ENCODE results near the gene WNT9B. TPM values are rescaled to one million over a fixed set of nuclear protein-coding genes. Genes with fewer than 3 reads are reported as not detected.

The WNT9B gene
- not detected in 2 replicates for total RNA-seq

GRCh38 chr17:46851029-46851741, at the start of gene WNT9B:
WNT9B (plus strand) TSS chr17:46851583; CDS start chr17:46851639, 56 bp downstream.

GRCh38 chr17:46818316-46818928, 33.0 kb upstream of the WNT9B start, which contains the start of gene WNT3:
WNT3 (minus strand) TSS chr17:46818692; CDS start chr17:46818597, 95 bp downstream.

GRCh38 chr17:46922804-46923635, 71.6 kb downstream of the WNT9B start, which contains the start of gene GOSR2:
GOSR2 (plus strand) TSS chr17:46923160; CDS start chr17:46923193, 33 bp downstream.

Other genes starting within 250 kb of the WNT9B start
- gene WNT3, start 32.9 kb upstream of the WNT9B start, total RNA-seq, result 0.60 and 1.1 TPM in 2 replicates
- 21.2 and 24.7 TPM in 2 replicates for gene GOSR2, start 71.6 kb downstream of the WNT9B start, total RNA-seq
- gene RPRML, start 127.7 kb downstream of the WNT9B start, total RNA-seq, result 0.28 TPM in 1 of 2 replicates, not detected in the other

Data from airway epithelial cell (primary cell).